ENCODE results near the gene TBCC.

- TF ChIP-seq GATA2 (IDR thresholded peaks at IDR 0.05; ENCODE audit: low read depth, low read length) = no peak
- TF ChIP-seq GATA3 (IDR thresholded peaks at IDR 0.05; ENCODE audit: low read depth, low read length) = no peak
Observed at GRCh38 chr6:42790549-42791181, 44.8 kb upstream of the TBCC start.

Measured in SH-SY5Y (cell line).